ENCODE results near the gene NOTO. TPM values are rescaled to one million over a fixed set of nuclear protein-coding genes. Genes with fewer than 3 reads are reported as not detected.
"Not testable (repeated sequence)": the region's sequence is repeated elsewhere in the genome, so short reads cannot be mapped to it uniquely, and the experiment has no call there.

The NOTO gene
- not detected for total RNA-seq

- no peak for DNase-seq
Measured at GRCh38 chr2:73202156-73203054, at the start of gene NOTO. Gene NOTO, plus strand, starts transcription at chr2:73202574. Its CDS starts 93 bp downstream, at chr2:73202667.

- peak; percentile 62 for DNase-seq
Measured at GRCh38 chr2:73156539-73157124, 45.7 kb upstream of the NOTO start.

- DNase-seq, result no peak
Measured at GRCh38 chr2:73162856-73163391, 39.5 kb upstream of the NOTO start.

- DNase-seq, result peak; percentile 80
Measured at GRCh38 chr2:73163483-73164367, 38.6 kb upstream of the NOTO start.

- DNase-seq, result not testable (repeated sequence)
Measured at GRCh38 chr2:73165978-73166377, 36.4 kb upstream of the NOTO start.

- not testable (repeated sequence) for DNase-seq
Measured at GRCh38 chr2:73166813-73167212, 35.6 kb upstream of the NOTO start.

- not testable (repeated sequence) for DNase-seq
Measured at GRCh38 chr2:73168348-73168747, 34.0 kb upstream of the NOTO start.

GRCh38 chr2:73170341-73170740, 32.0 kb upstream of the NOTO start:
- DNase-seq, result not testable (repeated sequence)

- DNase-seq, result no peak
Measured at GRCh38 chr2:73172963-73173362, 29.4 kb upstream of the NOTO start.

GRCh38 chr2:73173781-73174180, 28.6 kb upstream of the NOTO start:
- no peak for DNase-seq

- no peak for DNase-seq
Measured at GRCh38 chr2:73174244-73174643, 28.1 kb upstream of the NOTO start.

GRCh38 chr2:73174941-73175662, 27.3 kb upstream of the NOTO start:
- no peak for DNase-seq

- peak; percentile 70 for DNase-seq
Measured at GRCh38 chr2:73175663-73176204, 26.6 kb upstream of the NOTO start.

GRCh38 chr2:73176205-73176880, 26.0 kb upstream of the NOTO start:
- peak; percentile 26 for DNase-seq

GRCh38 chr2:73176881-73177644, 25.3 kb upstream of the NOTO start:
- DNase-seq, result peak; percentile 95

GRCh38 chr2:73177645-73178255, 24.6 kb upstream of the NOTO start:
- no peak for DNase-seq

- DNase-seq, result no peak
Measured at GRCh38 chr2:73185965-73186364, 16.4 kb upstream of the NOTO start.

GRCh38 chr2:73187549-73187948, 14.8 kb upstream of the NOTO start:
- no peak for DNase-seq

GRCh38 chr2:73197579-73197978, 4.8 kb upstream of the NOTO start:
- DNase-seq, result no peak
